C4-2B (cell line): Measurements from ENCODE around the gene ELFN2.

Experiments
- H3K27ac ChIP-seq: fragments of 450-650 bp; 2 replicates; pipeline ENCODE4 v1.5.1; 2017
- ZFX ChIP-seq: fragments of 450-650 bp; IDR thresholded peaks from 2 replicates; pipeline ENCODE4 v1.6.1; 2017
- TF ChIP-seq, protein P1 (sequence below): fragments of 450-650 bp; conservative IDR thresholded peaks from 2 replicates; pipeline ENCODE4 v1.5.1; 2017; ENCODE audit warnings: mild to moderate bottlenecking

Gene ELFN2

DNA sequence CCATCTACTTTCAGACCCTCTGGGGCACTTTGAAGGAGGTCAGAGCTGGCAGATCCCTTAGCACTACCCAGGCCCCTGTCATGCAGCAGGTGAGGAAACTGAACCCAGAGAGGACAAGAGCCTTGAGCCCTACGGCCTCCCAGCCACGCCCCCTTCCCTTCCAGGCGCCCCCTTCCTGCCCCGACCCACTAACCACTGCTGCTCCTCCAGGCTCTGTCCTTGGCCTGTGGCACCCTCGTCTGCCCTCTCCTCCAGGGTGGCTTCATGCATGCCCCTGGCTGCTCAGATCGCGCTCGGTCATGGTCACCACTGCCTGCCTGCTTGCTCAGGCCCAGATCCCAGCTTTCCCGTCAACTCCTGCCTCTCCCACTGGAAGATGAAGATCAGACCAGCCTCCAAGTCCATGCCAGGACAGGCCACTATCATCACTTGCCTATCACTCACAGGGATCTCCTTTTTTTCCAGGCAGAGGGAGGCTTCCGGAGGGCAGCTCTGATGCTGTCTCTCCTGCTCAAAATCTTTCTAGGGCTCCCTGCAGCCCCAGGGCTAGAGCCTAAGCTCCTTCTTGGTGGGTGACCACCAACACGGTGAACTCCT is 30.7 kb downstream of the ELFN2 start:
- no peak for TF ChIP-seq ZFX
- TF ChIP-seq, protein P1, sequence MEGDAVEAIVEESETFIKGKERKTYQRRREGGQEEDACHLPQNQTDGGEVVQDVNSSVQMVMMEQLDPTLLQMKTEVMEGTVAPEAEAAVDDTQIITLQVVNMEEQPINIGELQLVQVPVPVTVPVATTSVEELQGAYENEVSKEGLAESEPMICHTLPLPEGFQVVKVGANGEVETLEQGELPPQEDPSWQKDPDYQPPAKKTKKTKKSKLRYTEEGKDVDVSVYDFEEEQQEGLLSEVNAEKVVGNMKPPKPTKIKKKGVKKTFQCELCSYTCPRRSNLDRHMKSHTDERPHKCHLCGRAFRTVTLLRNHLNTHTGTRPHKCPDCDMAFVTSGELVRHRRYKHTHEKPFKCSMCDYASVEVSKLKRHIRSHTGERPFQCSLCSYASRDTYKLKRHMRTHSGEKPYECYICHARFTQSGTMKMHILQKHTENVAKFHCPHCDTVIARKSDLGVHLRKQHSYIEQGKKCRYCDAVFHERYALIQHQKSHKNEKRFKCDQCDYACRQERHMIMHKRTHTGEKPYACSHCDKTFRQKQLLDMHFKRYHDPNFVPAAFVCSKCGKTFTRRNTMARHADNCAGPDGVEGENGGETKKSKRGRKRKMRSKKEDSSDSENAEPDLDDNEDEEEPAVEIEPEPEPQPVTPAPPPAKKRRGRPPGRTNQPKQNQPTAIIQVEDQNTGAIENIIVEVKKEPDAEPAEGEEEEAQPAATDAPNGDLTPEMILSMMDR, result no peak
- no peak overlapping the region for H3K27ac ChIP-seq

DNA sequence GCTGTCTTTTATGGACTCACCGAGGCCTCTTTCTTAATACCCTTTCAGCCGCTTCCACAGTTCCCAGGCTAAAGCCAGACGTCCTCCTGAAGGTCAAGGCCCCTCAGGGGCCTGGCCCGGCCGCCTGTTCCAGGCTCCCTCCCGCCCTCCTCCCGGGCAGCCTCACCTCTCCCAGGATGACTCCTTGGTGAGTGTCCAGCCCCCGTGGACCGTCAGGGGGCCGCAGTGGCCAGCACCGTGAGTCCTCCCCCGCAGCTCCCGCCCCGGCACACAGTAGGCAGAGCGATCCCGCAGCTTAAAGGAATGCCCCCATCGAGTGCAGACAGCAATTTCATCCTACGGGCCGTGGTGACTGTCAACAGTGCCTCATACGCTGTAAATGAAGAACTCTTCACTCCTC is 32.9 kb downstream of the ELFN2 start:
- TF ChIP-seq, protein P1, result no peak
- TF ChIP-seq ZFX, result no peak
- H3K27ac ChIP-seq, result no peak overlapping the region

DNA sequence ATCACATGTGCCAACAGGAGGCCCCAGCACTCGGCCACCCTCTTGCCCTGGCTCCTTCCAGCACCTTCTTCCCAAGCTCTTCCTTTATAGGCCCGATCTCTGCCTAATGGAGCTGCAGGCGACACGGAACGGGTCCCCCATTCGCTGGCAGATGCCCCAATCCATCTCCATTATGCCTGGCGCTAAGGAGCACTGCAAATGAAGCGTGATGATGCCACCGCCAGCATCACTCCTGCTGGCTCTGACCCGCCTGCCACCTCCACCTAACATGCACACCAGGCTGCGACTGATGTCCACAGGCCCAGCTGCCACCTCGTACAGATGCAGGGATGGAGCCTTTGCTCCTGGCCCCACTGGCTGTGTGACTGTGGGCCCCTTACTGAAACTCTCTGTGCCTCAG is 33.5 kb downstream of the ELFN2 start:
- H3K27ac ChIP-seq, result no peak overlapping the region
- TF ChIP-seq, protein P1, result no peak
- no peak for TF ChIP-seq ZFX

DNA sequence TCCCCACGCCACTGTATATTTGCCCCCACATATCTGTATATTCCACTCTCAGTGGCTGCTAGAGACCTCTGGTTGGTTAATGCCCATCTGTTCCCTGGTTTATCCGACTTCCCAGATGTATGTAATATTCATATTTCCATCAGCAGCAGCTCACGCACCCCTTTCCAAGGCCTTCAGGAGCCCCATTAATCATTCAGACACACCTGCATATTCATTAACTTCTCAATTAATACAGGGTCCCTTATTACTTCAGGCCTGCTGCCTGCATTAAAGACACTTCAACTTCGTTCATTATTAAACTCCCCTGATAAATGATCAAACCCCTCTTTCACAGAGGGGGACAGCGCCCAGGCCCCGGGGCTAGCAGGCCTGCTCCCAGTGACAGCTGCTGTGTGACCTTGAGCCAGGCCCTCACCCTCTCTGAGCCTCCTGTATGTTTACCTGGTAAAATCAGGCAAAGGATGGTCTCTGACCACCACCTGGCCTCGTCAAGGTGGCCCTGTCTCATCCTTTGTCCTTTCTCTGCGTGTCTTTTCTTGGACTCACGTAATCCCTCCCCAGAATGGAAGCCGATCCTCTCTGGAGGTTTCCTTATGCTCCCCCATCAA is 34.5 kb downstream of the ELFN2 start:
- no peak for TF ChIP-seq ZFX
- TF ChIP-seq, protein P1, result no peak
- H3K27ac ChIP-seq, result no peak overlapping the region

DNA sequence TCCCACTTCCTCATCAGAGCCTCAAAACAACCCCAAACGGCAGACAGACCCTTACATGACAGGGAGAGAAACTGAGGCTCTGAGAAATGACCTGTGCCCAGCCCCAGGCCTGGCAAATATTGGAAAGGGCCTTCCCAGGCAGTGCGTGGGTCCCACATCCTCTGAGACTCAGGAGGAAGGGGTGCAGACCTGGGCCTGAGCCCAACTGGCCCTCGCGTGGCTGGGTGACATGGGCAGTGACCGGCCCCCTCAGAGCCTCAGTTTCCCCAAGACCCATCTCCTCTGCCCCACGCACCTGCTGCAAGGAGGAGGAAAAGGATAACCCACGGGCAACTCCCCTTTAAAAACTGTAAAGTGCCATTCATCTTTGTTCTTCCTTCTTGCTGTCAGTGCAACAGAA is 35.6 kb downstream of the ELFN2 start:
- no peak overlapping the region for H3K27ac ChIP-seq
- TF ChIP-seq, protein P1, result no peak
- no peak for TF ChIP-seq ZFX

DNA sequence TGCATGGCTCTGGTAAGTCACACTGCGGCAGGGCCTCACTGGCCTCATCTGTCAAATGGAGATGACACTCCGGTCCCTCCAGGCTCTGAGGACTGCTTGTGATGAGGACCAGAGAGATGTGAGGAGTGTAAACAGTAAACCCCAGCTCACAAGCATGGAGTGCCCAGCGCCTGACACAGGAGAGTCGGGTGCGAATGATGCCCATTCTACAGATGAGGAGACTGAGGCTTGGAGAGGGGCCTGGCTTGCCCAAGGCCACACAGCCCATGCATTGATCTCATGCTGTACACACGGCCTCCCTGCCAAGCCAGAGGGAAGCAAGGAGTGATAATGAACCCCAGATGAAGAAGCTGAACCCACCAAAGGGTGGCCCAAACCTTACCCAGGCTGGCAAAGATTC is 37.2 kb downstream of the ELFN2 start:
- TF ChIP-seq, protein P1, result no peak
- TF ChIP-seq ZFX, result no peak
- no peak overlapping the region for H3K27ac ChIP-seq

DNA sequence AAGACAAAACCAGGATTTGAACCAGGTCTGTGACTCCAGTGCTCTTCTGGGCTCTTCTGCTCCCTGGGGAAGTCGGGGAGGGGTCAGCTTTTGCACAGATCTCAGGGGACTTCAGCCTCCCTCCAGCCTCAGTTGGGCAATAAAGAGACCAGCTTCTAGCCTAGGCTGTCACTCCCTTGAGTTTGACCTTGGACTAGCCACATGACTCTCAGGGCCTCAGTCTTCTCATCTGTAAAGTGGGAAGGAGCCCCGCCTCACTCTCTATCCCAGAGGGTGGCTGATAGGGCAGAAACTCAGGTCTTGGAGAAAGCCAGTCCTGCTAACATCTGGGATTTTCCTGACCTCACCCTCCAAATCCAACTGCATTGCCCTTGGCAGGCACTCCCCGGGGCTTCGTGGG is 38.7 kb downstream of the ELFN2 start:
- no peak for TF ChIP-seq ZFX
- TF ChIP-seq, protein P1, result no peak
- H3K27ac ChIP-seq, result no peak overlapping the region
